MM.1S (cell line): ENCODE data around the gene VPS18.

ENCODE experiments used
- CTCF ChIP-seq: fragments of 300-600 bp; sonication (generic); IDR thresholded peaks from 2 replicates; pipeline ENCODE4 v1.5.1; 2016; ENCODE audit warnings: antibody characterized with exemption, low read length, mixed read lengths
- EZH2 ChIP-seq: fragments of 300-600 bp; sonication (generic); optimal IDR thresholded peaks from 2 replicates; pipeline ENCODE3; 2017; ENCODE audit warnings: low read depth, mild to moderate bottlenecking, antibody characterized with exemption, low read length, mixed read lengths

- TF ChIP-seq EZH2 (no peak), CTCF (no peak)
These were observed 20.9 kb downstream of the VPS18 start for GRCh38 chr15:40915116-40915661.
